SIG-M5 treated with dmso at 0.1 percent for 504 hours (cell line): ENCODE measurements around the gene YY1.

Experiments
- DNase-seq: peaks from one replicate; lab custom pipeline; 2025; ENCODE audit not compliant: unreplicated experiment; lab: John Stamatoyannopoulos, UW

The YY1 gene

DNA sequence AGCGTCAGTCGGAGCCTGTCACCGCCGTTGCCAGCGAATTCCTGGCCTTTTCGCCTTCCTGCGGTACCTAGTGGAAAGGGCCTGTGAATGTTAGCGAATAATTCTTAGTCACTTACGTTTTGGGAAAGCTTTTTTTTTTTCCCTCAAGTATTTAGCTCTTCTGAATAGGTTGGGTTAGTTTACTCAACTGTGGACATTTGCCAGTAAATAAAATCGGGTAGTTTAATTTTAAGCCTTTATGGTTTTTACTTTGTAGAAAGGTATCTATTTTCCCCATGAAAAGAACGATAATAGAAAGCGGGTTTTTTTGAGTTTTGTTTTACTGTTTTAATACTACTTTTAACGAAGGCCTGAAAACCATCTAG lies 1.7 kb downstream of the YY1 start:
- DNase-seq, result no peak

DNA sequence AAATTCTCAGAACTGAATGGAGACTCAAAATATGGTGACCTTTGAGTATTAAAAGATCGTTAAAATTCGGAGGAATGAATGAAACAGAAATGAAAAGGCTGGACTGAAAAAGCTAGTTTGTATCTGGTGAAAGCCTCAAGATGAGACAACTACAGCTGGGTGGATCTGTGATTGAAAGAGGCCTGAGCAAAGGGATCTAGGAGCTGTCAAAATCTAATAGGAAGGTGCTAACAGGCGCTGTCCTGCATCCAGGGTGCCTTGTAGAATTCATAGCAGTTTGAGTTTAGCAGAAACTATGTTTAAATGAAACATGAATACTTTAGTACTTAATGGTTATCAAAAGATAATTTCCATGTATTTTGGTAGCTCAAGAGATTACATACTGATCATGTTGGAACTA lies 2.3 kb downstream of the YY1 start:
- peak; percentile 14 for DNase-seq

DNA sequence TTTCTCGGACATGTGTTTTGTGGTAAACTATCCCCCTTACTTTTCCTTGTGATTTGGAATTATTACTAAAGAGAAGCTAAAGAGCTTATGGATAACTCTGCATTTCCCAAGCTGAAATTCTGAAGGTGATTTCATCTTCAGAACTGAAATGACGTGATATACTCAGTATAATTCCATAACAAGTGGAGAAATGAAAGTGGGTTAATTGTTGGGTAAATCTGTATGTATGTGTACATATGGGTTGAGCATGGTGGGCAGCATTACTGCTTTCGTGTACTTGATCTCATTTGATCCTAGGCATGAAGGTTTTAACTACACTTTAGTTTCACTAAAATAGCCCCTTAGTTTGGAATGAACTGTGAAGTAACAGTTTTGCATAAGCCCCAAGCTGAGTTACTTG lies 4.1 kb downstream of the YY1 start:
- DNase-seq, result no peak

DNA sequence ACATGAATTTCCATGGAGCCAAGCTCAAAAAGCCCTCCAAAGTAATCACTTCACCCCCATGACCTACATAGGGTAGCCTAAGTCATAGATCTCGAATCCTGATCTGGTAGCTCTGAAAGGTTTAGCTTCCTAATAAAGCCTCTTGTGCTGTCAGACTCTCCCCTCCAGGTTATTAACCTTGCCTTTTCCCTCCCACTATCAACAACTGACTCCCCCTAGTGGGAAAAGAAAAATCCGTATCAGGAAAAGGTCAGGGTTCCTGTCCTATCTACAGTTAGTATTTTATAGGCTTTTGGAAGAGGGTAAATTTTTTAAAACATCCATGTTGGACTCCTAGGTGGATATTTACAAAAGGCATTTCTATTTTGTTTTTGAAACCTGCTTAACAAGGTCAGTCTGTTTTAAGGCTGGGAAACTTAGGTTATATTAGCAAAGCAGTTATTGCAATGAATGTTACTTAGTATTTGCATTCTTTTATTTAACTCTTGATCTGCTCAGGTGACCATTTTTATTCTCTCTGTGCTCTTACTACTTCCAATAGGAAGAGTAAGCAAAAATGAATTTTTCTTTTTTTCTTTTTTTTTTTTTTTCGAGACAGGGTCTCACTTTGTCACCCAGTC lies 8.0 kb downstream of the YY1 start:
- peak; percentile 51 for DNase-seq

DNA sequence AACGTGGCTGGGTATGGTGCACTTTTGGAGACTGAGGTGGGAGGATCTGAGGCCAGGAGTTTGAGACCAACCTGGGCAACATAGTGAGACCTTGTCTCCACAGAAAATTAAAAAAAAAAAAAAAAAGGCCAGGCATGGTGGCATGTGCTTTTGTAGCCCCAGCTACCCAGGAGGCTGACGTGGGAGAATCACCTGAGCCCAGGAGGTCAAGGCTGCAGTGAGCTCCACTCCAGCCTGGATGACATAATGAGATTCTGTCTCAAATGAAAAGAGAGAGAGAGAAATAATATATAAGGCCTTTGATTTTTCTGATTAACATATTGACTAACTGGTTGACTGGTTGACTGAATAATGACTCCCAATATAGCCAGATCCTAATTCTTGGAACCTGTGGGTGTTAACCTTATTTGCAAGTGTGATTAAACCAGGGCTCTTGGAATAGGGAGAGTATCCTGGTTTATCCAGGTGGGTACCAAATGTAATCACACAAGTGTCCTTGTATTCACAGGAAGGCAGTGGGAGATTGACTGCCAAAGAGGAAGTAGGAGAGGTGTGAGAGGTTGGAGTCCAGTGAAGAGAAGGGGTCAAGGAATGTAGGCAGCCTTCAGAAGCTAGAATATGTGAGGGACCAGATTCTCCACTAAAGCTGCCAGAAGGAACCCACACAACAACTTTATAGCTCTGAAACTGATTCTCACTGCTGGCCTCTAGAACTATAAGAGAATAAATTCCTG lies 12.0 kb downstream of the YY1 start:
- DNase-seq, result no peak

DNA sequence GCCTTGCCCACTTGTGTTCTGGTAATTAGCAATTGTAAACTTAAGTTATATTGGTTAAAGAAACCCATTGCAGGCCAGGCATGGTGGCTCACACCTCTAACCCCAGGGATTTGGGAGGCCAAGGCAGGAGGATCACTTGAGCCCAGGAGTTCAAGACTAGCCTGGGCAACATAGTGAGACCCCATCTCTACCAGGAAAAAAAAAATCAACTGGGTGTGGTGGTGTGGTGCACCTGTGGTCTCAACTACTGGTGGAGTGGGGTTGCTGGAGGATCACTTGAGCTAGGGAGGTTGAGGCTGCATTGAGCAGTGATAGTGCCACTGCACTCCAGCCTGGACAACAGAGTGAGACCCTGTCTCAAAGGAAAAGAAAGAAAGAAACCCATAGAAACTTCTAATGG lies 13.7 kb downstream of the YY1 start:
- DNase-seq, result no peak

DNA sequence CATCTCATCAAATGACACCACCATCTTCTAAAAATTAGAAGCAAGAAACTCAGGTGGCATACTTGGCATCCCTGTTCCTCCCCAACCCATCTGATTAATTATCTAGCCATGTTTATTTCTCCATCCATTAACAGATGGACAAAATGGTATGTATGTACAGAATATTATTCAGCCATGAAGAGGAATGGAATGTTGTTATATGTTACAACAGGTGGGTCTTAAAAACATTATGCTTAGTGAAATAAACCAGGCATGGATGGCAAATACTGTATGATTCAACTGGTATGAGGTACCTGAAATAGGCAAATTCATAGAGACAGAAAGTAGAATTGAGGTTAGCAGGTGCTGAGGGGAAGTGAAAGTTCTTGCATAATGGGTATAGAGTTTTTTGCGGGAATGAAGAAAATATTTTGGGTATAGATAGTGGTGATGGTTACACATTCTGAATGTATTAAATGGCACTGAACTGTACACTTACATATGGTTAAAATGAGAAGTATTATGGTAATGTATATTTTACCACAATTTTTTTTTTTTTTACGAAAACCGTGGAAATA lies 17.5 kb downstream of the YY1 start:
- peak; percentile 45 for DNase-seq

DNA sequence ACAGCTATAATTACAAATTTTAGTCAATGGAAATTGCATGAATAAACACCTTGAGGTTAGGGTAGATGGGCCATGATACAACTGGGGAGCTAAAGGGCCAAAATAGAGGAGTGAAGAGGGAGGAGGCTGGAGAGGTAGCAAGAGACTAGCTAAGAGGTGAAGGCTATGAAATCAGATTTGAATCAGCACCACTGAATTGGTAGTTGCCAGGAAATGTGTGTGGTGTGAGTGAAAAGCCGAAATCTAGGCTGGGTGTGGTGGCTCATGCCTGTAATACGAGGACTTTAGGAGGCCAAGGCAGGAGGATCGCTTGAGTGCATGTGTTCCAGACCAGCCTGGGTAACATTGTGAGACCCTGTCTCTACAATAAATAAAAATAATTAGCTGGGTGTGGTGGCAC lies 22.7 kb downstream of the YY1 start:
- no peak for DNase-seq

DNA sequence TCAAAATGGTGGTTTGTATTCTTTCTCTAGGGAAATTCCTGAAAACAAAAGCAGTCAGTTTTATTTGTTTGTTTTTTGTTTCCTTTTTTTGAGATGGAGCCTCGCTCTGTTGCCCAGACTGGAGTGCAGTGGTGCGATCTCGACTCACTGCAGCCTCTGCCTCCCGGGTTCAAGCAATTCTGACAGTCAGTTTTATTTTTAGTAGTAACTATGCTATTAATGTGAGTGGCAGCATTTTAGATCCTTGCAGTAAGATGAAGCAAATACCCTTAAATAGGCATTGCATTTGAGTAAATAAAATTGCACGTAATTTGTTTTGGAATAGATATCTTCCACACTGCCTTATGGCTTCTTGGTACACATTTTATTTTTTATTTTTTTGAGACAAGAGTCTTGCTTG lies 23.6 kb downstream of the YY1 start:
- no peak for DNase-seq

DNA sequence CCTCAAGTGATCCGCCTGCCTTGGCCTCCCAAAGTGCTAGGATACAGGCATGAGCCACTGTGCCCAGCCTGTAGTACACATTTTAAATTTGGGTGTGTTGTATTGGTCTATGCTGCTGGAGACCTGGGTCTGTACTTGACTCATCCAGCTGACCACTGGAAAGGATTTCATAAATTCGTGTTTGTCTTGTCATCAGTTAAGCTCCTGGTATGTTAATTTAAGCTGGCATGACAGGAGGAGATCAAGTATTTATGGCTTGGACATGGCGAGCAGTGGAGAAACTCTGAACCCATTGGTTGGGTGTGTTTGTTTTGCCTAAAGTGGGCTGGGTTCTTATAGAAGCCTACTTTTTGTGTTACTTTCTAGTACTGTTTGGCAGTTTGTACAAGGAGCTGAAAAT lies 24.2 kb downstream of the YY1 start:
- DNase-seq, result no peak

DNA sequence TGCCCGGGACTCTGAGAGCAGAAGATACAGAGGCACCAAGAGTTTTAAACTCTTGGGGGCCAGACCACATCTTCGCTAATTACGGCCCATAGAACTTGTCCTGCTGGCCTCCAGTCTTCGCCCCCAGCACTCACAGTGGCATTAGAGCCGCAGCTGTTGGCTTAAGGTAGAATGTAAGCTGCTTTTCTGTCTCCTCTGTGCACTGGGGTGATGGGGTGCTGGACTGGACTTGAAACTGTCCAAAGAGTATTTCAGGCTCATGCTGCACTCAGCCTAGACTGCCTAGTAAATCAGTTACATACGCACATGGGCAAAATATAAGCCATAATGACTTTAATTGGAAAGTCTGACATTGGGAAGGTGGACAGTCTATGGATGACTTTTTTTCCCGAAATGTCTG lies 29.0 kb downstream of the YY1 start:
- no peak for DNase-seq

DNA sequence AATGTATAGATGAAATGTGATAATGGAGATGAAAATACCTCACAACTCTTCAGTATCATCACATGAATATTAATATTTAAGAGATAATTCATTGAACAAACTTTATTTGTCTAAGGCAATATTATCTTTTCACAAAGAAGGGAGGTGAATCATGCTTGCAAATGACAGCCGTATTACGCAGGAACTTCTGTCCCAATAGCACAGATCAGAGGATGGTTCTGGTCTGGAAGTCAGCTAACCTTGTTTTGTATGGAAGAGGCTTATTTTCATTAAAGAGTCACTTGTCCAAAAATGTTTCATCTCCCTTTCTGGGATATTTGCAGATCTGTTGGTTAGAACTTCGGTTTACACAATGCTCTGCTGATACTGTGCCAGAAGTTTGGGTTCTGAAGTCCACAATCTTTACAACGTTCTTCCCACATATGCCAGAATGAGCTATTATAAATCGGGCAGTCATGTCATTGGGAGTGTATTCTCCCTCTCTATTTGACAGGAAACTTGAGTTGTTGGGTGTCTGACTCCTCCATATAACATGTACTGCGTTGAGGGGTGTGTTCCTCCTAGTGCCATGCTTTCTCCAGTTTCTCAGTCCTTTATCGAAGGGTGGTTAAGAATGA lies 29.8 kb downstream of the YY1 start:
- DNase-seq, result no peak

DNA sequence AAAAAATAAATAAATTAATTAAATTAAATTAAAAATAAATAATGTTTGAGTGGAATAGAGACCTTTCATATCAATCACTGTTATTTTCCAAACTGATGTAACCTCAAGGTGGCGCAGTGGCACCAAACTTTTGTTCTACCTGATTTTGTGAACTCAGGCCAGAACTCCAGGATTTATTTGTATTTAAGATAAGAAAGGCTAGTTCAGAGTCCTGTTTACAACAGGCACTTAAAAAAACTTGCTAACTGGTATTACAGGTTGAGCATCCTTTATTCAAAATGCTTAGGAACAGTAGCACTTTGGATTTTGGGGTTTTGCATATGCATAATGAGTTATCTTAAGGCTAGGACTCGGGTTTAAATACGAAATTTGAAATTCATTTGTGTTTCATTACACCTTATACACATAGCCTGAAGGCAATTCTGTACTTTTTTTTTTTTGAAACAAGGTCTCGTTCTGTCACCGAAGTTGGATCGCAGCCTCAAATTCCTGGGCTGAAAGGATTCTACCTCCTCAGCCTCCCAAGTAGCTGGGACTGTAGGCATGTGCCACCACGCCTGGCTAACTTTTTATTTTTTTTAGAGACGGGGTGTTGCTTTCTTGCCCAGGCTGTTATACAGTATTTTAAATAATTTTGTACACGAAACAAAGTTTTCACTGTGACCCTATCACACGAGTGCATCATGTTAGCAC lies 32.4 kb downstream of the YY1 start:
- DNase-seq, result peak; percentile 63

DNA sequence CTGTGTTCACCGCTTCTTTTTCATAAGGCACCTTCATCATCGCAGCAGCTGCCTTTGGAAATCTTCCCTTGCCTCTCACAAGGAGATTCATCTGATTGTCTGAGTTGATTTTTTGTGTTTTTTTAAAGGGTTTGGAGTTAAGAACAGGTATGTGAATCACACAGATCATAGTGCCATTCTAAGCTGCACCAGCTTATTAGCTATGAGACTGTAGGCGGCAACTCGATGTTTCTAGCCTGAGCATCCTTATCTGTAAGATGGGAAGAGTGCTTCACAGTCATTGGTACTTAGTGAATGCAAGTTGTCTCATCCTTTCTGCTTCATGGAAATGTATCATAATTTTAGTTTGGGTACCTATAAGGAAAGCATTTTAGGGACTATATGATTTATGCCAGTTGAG lies 35.3 kb downstream of the YY1 start:
- DNase-seq, result no peak

DNA sequence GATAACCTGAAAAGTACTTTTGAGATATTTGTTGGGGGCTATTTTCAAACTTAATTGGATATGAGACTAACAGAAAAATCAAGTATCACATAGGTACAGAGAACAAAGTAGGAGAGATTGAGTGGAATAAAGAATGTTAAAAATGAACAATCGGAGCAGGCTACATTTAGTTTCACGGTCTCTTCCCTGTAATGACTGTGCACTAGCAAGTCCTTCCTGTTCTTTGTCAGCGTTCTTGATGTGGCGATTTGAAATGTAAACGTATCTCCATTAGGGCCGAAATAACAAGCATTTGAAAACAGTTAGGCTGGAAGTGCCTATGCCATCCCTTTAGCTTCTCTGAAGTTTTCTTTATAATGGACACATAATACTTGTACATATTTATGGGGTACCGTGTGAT lies 36.3 kb downstream of the YY1 start:
- no peak for DNase-seq

DNA sequence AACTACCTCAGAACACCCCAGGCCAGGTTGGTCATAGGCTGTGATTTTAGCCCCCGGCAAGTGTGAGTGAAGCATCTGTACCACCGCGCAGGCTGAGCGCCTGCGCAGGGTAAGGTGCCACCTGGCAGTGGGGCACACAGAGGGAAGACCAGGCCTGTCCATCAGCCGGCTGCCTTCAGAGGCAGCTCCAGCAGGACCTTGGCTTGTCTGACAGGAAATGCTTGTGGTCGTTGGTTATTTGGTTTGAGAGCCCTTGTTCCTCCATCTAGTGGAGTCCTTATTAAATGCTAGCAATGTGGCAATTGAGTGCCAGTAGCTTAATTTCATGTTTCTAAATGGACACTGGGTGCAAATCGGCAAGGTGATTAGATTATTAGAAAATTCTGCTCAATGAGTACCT lies 39.8 kb downstream of the YY1 start:
- peak; percentile 24 for DNase-seq

DNA sequence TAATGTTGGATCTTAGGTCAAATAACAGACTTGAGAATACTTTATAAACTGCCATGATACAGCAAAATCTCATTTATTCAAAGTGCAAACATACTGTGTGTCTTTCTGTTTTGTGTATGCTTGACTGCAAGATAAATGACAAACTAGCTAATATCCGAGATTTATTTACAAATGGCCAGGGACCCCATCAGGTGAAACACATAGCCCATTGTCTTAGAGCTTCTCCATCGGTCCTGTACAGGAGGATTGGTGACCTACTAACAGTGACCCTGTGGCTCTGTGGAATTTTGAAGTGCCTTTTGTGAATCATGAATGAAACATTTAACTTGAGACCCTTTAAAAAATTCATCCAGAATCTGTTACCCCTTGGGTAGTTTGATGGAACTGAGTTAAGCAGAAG lies 40.2 kb downstream of the YY1 start:
- no peak for DNase-seq

DNA sequence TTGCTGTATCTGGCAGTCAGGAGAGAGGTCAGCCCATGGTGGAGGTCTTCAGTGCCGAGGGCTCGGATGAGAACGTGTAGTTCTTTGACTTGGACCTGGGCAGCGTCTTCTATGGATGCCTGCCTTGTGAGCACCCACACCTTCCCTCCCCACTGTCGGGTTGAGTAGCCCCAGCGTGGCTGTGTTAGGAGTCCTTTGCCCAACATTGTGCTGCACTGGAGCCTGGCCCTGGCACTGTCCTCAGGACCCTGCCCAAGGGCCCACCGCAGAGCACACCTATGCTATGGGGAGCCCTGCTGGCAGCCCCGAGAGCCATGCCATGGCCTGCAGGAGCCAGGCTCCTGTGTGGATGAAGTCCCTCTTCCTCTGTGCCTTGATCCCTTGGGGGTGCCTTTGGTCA lies 40.6 kb downstream of the YY1 start:
- no peak for DNase-seq

DNA sequence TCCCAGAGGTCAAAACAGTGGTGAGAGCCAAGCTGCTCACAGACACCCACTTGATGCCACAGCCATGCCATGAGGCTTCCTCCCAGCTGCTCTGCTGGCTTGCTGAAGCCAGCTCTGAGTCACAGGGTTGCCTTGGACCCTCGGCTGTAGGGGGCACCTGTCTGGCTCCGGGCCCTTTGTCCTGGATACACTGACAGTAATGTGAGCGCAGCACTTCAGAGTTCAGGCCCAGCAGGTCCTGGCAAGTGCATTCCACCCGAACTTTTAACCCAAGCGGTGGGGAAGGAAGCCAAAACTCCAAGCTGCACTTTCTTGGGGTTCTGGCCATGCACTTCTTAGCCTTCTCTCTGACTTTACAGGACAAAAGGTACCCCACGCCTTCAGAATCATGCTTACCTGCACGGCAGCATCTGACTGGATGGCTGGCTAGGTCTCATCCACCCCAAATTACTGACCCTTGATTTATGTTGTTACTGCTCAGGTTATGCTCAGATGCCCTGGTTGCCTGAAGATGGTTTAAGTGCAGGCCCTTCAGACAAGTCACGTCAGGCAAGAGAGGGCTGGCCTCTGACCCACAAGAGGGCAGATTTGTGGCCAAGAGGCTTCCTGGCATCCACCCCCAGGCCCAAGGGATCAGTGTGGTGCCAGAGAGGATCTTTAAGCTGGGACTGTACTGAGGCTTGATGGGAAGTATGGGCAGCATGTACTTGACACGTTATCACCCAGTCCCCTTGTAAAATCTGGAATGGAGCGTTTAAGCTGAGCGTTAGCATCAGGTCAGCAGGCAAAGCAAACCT lies 42.5 kb downstream of the YY1 start:
- no peak for DNase-seq

DNA sequence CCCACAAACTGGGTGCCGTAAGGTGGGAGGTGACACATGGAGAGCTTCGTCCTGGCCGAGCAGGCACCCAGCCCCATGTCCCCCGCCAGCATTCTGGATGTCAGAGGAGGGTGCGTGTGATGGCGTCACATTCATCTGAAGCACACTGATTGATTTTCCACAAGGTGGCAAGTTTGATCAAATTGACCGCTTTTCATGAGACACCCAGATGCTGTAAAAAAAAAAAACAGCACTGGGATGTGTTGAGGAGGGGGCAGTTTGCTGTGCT lies 43.1 kb downstream of the YY1 start:
- no peak for DNase-seq

DNA sequence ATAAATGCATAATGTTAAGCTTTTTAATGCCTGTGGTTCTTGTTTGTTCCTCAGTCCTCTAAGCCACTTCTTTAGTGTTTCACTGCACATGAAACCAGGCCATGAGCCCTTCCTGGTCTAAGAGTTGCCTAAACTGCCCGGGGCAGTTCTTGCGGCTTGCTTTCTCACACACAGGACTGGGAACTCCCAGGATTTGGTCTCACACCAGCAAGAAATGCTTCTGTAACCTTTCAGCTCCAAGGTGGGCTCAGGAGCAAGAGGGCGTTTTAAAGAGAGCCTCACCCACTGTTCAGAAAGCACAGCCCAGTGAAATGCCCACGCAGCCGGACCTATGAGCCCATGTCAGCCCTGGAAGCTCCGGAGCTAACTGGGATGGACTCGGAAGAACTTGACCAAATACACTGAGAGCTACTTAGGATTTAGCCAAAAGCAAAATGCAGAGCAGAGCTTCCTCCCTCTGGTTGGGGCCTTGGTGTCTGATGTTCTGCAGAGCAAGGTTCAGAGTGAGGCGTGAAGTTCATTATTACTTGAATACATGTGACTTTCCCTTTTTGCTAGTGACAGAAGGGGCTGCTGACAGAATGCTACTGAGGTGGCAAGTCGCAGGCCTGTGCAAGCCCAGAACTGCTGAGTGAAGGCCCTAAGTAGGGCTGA lies 43.9 kb downstream of the YY1 start:
- no peak for DNase-seq
